Measurements from ENCODE around the gene SLC44A1.

SLC44A1 gene

GRCh38 chr9:105244003-105244733, at the start of gene SLC44A1:
Gene SLC44A1, plus strand, starts transcription at chr9:105244651. Its CDS starts 218 bp downstream, at chr9:105244869.
- TF ChIP-seq CTCF (IDR thresholded peaks at IDR 0.05; ENCODE audit: extremely low read depth, missing control alignments), result no peak
- peak; percentile 87 for DNase-seq (ENCODE audit: low spot score)

- DNase-seq (ENCODE audit: low spot score), result no peak
- TF ChIP-seq CTCF (IDR thresholded peaks at IDR 0.05; ENCODE audit: extremely low read depth, missing control alignments), result no peak
These were observed 49.2 kb upstream of the SLC44A1 start for GRCh38 chr9:105195259-105195658.

- DNase-seq (ENCODE audit: low spot score), result no peak
- no peak for TF ChIP-seq CTCF (IDR thresholded peaks at IDR 0.05; ENCODE audit: extremely low read depth, missing control alignments)
These were observed 46.4 kb upstream of the SLC44A1 start for GRCh38 chr9:105198023-105198422.

- no peak for TF ChIP-seq CTCF (IDR thresholded peaks at IDR 0.05; ENCODE audit: extremely low read depth, missing control alignments)
- DNase-seq (ENCODE audit: low spot score), result no peak
These were observed 45.6 kb upstream of the SLC44A1 start for GRCh38 chr9:105198865-105199264.

- DNase-seq (ENCODE audit: low spot score), result no peak
- no peak for TF ChIP-seq CTCF (IDR thresholded peaks at IDR 0.05; ENCODE audit: extremely low read depth, missing control alignments)
These were observed 40.0 kb upstream of the SLC44A1 start for GRCh38 chr9:105204416-105204815.

- DNase-seq (ENCODE audit: low spot score), result no peak
- TF ChIP-seq CTCF (IDR thresholded peaks at IDR 0.05; ENCODE audit: extremely low read depth, missing control alignments), result no peak
These were observed 38.5 kb upstream of the SLC44A1 start for GRCh38 chr9:105205787-105206495.

- no peak for DNase-seq (ENCODE audit: low spot score)
- no peak for TF ChIP-seq CTCF (IDR thresholded peaks at IDR 0.05; ENCODE audit: extremely low read depth, missing control alignments)
These were observed 38.0 kb upstream of the SLC44A1 start for GRCh38 chr9:105206496-105206820.
